ENCODE data around the gene ISLR.

ISLR gene

DNA sequence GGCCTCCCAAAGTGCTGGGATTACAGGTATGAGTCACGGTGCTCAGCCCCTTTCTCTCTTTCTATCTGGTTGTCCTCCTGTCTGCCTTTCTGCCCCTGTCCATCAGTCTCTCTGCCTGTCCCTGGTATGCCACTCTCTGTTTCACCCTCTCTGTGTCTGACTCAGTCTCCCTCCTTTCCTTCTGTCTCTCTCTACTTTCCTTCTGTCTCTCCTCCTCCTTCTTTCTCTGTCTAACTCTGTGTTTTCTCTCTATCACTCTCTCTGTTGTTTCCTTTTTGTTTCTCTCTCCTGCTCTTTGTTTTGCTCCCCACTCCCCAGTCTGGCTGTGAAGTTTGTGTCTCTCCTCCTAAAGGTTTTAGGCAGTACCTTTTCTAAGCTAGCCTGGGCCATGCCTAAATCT, 38.1 kb downstream of the ISLR start:
- peaks cover 36 to 66% of the 10 kb centered on the region in 2 donors for H3K27me3 Mint-ChIP-seq
- H3K4me3 Mint-ChIP-seq, result no peak overlapping the region
- H3K9me3 Mint-ChIP-seq, result no peaks in the 10 kb centered on the region
- no peak overlapping the region for H3K27ac Mint-ChIP-seq
- H3K36me3 Mint-ChIP-seq (ENCODE audit: insufficient read depth), result peaks cover 3% of the 10 kb centered on the region
- H3K4me1 Mint-ChIP-seq (ENCODE audit: low read depth in 2 of 2), result no peaks in the 10 kb centered on the region
- ATAC-seq (replicated peaks) (no peak), DNase-seq (no peak)

DNA sequence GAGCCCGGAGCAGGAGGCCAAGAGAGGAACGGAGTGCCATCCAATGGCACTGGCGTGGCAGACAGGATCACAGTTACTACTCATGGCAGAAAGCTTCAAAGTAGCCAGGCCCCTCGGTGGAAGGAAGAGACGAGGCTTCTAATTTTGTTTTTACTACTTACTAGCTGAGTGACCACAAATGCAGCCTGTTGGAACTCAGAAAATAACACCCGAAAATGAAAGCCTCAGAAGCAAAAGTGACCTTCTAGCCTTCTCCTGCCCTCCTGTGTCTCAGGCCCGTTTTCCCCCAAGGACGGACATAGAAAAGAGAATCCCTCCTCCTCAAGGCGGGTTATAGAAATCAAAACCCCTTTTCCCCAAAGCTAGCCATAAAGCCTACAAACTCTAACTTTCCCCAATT, 39.0 kb downstream of the ISLR start:
- no peak overlapping the region for H3K27ac Mint-ChIP-seq
- no peak for ATAC-seq (replicated peaks)

GRCh38 chr15:74213858-74214284, 40.4 kb downstream of the ISLR start:
- Mint-ChIP-seq H3K4me3 (no peak overlapping the region), H3K36me3 (ENCODE audit: insufficient read depth) (peaks cover 6% of the 10 kb centered on the region), H3K4me1 (ENCODE audit: low read depth in 2 of 2) (no peaks in the 10 kb centered on the region), H3K27me3 (peaks cover 25 to 65% of the 10 kb centered on the region in 2 donors), H3K27ac (no peak overlapping the region), H3K9me3 (no peaks in the 10 kb centered on the region)
- ATAC-seq (replicated peaks) (no peak), DNase-seq (no peak)

More for the DNA sequence above, 39.0 kb downstream of the ISLR start:
- Mint-ChIP-seq H3K36me3 (ENCODE audit: insufficient read depth) (peaks cover 6% of the 10 kb centered on the region), H3K9me3 (no peaks in the 10 kb centered on the region), H3K27me3 (peaks cover 36 to 65% of the 10 kb centered on the region in 2 donors), H3K4me3 (no peak overlapping the region), H3K4me1 (ENCODE audit: low read depth in 2 of 2) (no peaks in the 10 kb centered on the region)
- no peak for DNase-seq

- peaks cover 6% of the 10 kb centered on the region for H3K36me3 Mint-ChIP-seq (ENCODE audit: insufficient read depth)
- no peak for ATAC-seq (replicated peaks)
- no peak overlapping the region for H3K4me3 Mint-ChIP-seq
- no peaks in the 10 kb centered on the region for H3K9me3 Mint-ChIP-seq
- H3K4me1 Mint-ChIP-seq (ENCODE audit: low read depth in 2 of 2), result no peaks in the 10 kb centered on the region
- DNase-seq, result no peak
- H3K27ac Mint-ChIP-seq, result peak overlapping the region in 1 of 2 donors; percentile 21
- H3K27me3 Mint-ChIP-seq, result peaks cover 26 to 65% of the 10 kb centered on the region in 2 donors
Measured at GRCh38 chr15:74214324-74215021, 41.0 kb downstream of the ISLR start.

DNA sequence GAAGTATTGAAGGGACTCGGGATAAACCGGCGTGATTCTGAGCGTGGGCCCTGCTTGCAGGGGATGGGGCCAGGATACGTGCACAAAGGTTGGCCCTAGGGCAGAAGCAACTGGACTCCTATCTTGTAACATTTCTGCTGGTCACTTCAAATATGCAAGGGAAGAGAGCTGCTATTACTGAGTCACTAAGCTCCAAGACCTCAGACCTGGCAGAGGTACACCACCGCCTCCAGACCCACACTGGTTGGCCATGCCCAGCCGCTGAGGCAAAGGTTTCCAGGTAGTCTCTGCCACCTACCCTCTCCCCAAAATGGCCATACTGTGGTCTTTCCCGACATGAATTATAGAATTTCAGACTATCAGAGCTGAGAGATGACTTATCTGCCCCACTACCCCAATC, 42.4 kb downstream of the ISLR start:
- Mint-ChIP-seq H3K4me3 (no peak overlapping the region), H3K9me3 (no peaks in the 10 kb centered on the region), H3K36me3 (ENCODE audit: insufficient read depth) (peaks cover 6% of the 10 kb centered on the region), H3K4me1 (ENCODE audit: low read depth in 2 of 2) (no peaks in the 10 kb centered on the region), H3K27me3 (peaks cover 39 to 76% of the 10 kb centered on the region in 2 donors), H3K27ac (no peak overlapping the region)
- no peak for ATAC-seq (replicated peaks)
- no peak for DNase-seq

GRCh38 chr15:74216949-74217348, 43.4 kb downstream of the ISLR start:
- Mint-ChIP-seq H3K27me3 (peaks cover 34 to 85% of the 10 kb centered on the region in 2 donors), H3K36me3 (ENCODE audit: insufficient read depth) (peaks cover 6% of the 10 kb centered on the region), H3K4me1 (ENCODE audit: low read depth in 2 of 2) (no peaks in the 10 kb centered on the region), H3K27ac (no peak overlapping the region), H3K4me3 (no peak overlapping the region), H3K9me3 (no peaks in the 10 kb centered on the region)
- no peak for ATAC-seq (replicated peaks)
- no peak for DNase-seq

DNA sequence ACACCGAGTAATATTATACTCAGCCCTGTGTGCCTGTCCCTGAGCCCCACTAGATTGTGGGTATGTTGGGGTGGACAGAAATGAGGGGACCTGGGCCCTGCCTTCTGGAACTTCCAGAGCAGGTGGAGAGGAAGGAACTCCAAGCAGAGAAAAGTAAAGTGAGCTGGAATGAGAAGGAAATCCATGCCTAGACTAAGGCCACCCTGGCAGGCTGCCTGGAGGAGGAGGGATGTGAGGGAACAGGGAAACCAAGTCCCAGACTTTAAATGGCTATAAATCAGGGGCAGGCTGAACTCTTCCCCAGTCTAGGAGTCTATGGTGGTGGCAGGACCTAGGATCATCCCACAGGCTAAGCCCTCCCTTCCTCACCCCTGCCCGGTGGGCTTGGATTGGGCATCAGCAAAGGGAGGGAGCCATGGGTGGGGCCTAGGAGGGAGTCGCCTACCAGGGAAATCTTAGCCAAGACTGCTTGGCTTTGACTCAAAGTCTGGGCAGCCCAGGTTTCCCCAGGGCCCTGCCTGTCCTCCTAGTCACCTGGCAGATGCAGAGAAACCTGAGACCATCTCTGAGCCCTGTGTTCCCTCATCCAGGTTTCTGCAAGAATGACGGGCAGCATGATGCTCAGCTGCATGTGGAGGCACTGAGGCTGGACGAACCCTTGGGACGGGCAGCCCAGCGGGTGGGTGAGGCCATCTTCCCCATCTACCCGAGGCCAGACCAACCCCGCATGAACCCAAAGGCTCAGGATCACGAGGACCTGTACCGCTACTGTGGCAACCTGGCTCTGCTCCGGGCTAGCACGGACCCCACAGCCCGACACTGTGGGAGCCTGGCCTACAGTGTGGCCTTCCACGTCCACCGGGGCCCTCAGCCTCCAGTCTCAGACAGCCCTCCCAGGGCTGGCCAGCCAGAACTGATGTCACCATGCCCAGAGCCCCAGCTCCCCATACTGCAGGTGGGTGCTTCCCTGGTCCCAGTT, 44.7 kb downstream of the ISLR start:
- Mint-ChIP-seq H3K27ac (no peak overlapping the region), H3K36me3 (ENCODE audit: insufficient read depth) (peaks cover 6% of the 10 kb centered on the region), H3K4me1 (ENCODE audit: low read depth in 2 of 2) (no peaks in the 10 kb centered on the region), H3K4me3 (no peak overlapping the region), H3K9me3 (no peaks in the 10 kb centered on the region), H3K27me3 (peaks cover 38 to 95% of the 10 kb centered on the region in 2 donors)
- ATAC-seq (replicated peaks) (no peak), DNase-seq (no peak)

DNA sequence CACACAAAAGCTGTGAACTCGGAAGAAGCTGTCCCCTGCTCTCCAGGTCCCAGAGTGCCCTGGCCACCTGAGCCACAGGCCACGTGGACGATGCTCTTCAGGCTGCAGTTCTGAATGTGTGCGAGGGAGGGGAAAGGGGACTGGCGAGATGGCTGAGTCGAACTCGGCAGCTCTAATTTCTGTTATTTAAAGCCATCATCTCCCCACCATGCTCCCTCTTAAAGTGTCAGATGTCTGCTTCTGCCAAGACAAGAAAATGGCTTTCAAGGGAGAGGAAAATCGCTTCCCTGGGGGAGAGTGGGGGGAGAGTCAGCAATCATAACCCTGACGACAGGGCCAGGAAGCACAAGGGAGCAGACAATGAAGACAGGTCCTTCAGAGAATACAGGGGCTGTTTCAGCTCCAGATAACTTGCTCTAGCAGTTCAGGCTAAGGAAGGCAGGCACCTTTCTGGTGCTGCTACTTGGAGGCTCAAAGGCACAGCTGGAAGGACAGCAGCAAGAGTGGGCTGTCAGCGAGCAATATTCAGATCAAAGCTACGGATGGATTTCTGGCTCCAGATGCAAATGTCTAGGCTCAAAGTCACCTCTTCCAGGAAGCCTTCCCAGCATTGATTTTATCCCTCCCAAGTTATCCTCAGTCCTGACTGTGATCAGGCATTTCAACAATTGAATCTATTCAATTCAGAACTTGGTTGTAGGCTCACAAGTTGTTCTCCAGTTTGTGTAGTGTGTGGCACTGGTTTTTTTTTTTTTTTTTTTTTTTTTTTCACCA, 47.2 kb downstream of the ISLR start:
- Mint-ChIP-seq H3K27me3 (peaks cover 43 to 95% of the 10 kb centered on the region in 2 donors), H3K36me3 (ENCODE audit: insufficient read depth) (peaks cover 6% of the 10 kb centered on the region)

GRCh38 chr15:74221399-74222239, 48.1 kb downstream of the ISLR start:
- H3K4me1 Mint-ChIP-seq (ENCODE audit: low read depth in 2 of 2), result no peaks in the 10 kb centered on the region
- no peak overlapping the region for H3K4me3 Mint-ChIP-seq
- H3K27ac Mint-ChIP-seq, result no peak overlapping the region
- ATAC-seq (replicated peaks) (no peak), DNase-seq (no peak)
- no peaks in the 10 kb centered on the region for H3K9me3 Mint-ChIP-seq
- peaks cover 3% of the 10 kb centered on the region for H3K36me3 Mint-ChIP-seq (ENCODE audit: insufficient read depth)
- peaks cover 52 to 99% of the 10 kb centered on the region in 2 donors for H3K27me3 Mint-ChIP-seq

More for the DNA sequence above, 47.2 kb downstream of the ISLR start:
- Mint-ChIP-seq H3K9me3 (no peaks in the 10 kb centered on the region), H3K4me3 (no peak overlapping the region), H3K27ac (no peak overlapping the region), H3K4me1 (ENCODE audit: low read depth in 2 of 2) (no peaks in the 10 kb centered on the region)
- no peak for DNase-seq
- ATAC-seq (replicated peaks), result no peak

- H3K27me3 Mint-ChIP-seq, result peaks cover 57 to 100% of the 10 kb centered on the region in 2 donors
Measured at GRCh38 chr15:74222240-74223119, 49.0 kb downstream of the ISLR start.

GRCh38 chr15:74225928-74226327, 52.4 kb downstream of the ISLR start:
- no peaks in the 10 kb centered on the region for H3K4me1 Mint-ChIP-seq (ENCODE audit: low read depth in 2 of 2)
- no peak for ATAC-seq (replicated peaks)
- H3K27me3 Mint-ChIP-seq, result peaks cover 62 to 97% of the 10 kb centered on the region in 2 donors

More at GRCh38 chr15:74222240-74223119, 49.0 kb downstream of the ISLR start:
- H3K9me3 Mint-ChIP-seq, result no peaks in the 10 kb centered on the region
- no peaks in the 10 kb centered on the region for H3K36me3 Mint-ChIP-seq (ENCODE audit: insufficient read depth)
- no peaks in the 10 kb centered on the region for H3K4me1 Mint-ChIP-seq (ENCODE audit: low read depth in 2 of 2)
- ATAC-seq (replicated peaks), result no peak
- no peak overlapping the region for H3K4me3 Mint-ChIP-seq
- DNase-seq, result no peak
- H3K27ac Mint-ChIP-seq, result no peak overlapping the region

More at GRCh38 chr15:74225928-74226327, 52.4 kb downstream of the ISLR start:
- Mint-ChIP-seq H3K27ac (no peak overlapping the region), H3K9me3 (no peaks in the 10 kb centered on the region), H3K36me3 (ENCODE audit: insufficient read depth) (peaks cover 3% of the 10 kb centered on the region), H3K4me3 (no peak overlapping the region)
- DNase-seq, result no peak

Measured in effector memory CD8-positive, alpha-beta T cell (primary cell).